ENCODE results near the gene HIVEP3.

- no peak for TF ChIP-seq CTCF (IDR thresholded peaks at IDR 0.05)
- no peak for TF ChIP-seq POLR2A (IDR thresholded peaks at IDR 0.05)
Measured at GRCh38 chr1:41463516-41463915, 455.2 kb downstream of the HIVEP3 start.

Data from right lobe of liver (tissue), 4 donors.